BLaER1 treated with 17β-estradiol and CSF1 and Interleukin-3, amounts not matched to agents 10 nM and 100 nM (cell line): ENCODE results near the gene QKI.

Source experiments
- H3K27ac ChIP-seq, 11 experiments: shearing (Covaris generic); formaldehyde crosslinking; 2 replicates each; pipeline ENCODE4 v1.8.1; 2022
- H3K27me3 ChIP-seq, 11 experiments: shearing (Covaris generic); formaldehyde crosslinking; 2 replicates each; pipeline ENCODE4 v1.8.1; 2022
- H3K36me3 ChIP-seq, 11 experiments: shearing (Covaris generic); formaldehyde crosslinking; 2 replicates each; pipeline ENCODE4 v1.8.1; 2022
- H3K4me1 ChIP-seq, 10 experiments: shearing (Covaris generic); formaldehyde crosslinking; 2 replicates each; pipeline ENCODE4 v1.8.1; 2022
- H3K4me2 ChIP-seq, 11 experiments: shearing (Covaris generic); formaldehyde crosslinking; 2 replicates each; pipeline ENCODE4 v1.8.1; 2022
- H3K4me3 ChIP-seq, 10 experiments: shearing (Covaris generic); formaldehyde crosslinking; 2 replicates each; pipeline ENCODE4 v1.8.1; 2022
- H3K9ac ChIP-seq, 11 experiments: shearing (Covaris generic); formaldehyde crosslinking; 2 replicates each; pipeline ENCODE4 v1.8.1; 2022
- H3K9me3 ChIP-seq, 11 experiments: shearing (Covaris generic); formaldehyde crosslinking; replicated peaks in 1 of 11; 2 replicates each; pipeline ENCODE4 v1.8.1; 2022
- H4K20me1 ChIP-seq, 11 experiments: shearing (Covaris generic); formaldehyde crosslinking; 2 replicates each; pipeline ENCODE4 v1.8.1; 2022
- Cebpa-rat ChIP-seq, 11 experiments: shearing (Covaris generic); IDR thresholded peaks; 2 replicates each; pipeline ENCODE4 v1.8.1; 2022

Gene QKI

DNA sequence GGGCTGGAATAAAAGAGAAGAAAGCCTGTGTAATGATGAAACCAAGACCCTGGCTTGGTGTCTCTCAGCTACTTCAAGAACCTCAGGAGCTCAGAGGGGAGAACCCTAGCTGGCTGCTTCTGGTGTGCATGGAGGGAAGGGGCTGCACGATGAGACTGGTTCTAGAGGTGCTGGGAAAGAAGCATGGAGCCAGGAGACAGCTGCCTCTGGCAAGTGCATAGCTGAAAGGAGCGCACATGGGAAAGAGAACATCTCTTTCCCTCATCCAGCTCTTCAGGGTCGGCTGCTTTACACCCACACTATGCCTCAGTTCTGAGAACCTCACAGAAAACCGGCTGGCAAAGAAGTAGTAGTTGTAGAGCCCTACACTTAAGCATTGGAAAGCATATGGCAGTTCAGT lies 139.5 kb downstream of the QKI start:
- TF ChIP-seq Cebpa-rat (IDR thresholded peaks at IDR 0.05), result no peak
- Histone ChIP-seq H3K36me3 (peaks cover 43 to 98% (median 78%) of the 10 kb centered on the region in 11 experiments), H3K4me3 (no peak overlapping the region), H3K9me3 (peaks cover 0 to 12% (median 0%) of the 10 kb centered on the region in 11 experiments; a peak in 6 of 22 replicates), H3K27ac (no peak overlapping the region), H3K4me1 (peaks cover 0 to 6% (median 0%) of the 10 kb centered on the region in 10 experiments; a peak in 3 of 20 replicates), H3K4me2 (no peak overlapping the region), H4K20me1 (peaks cover 0 to 100% (median 14%) of the 10 kb centered on the region in 11 experiments; a peak in 13 of 22 replicates), H3K9ac (no peak overlapping the region), H3K27me3 (no peaks in the 10 kb centered on the region)

- Histone ChIP-seq H3K4me3 (no peak overlapping the region), H3K27ac (no peak overlapping the region), H4K20me1 (peaks cover 0 to 100% (median 14%) of the 10 kb centered on the region in 11 experiments; a peak in 12 of 22 replicates), H3K9me3 (peaks cover 0 to 12% (median 0%) of the 10 kb centered on the region in 11 experiments; a peak in 6 of 22 replicates), H3K9ac (no peak overlapping the region), H3K4me1 (peaks cover 0 to 7% (median 0%) of the 10 kb centered on the region in 10 experiments; a peak in 3 of 20 replicates), H3K27me3 (no peaks in the 10 kb centered on the region), H3K36me3 (peaks cover 45 to 98% (median 75%) of the 10 kb centered on the region in 11 experiments), H3K4me2 (no peak overlapping the region)
- no peak for TF ChIP-seq Cebpa-rat (IDR thresholded peaks at IDR 0.05)
These were observed 140.1 kb downstream of the QKI start for GRCh38 chr6:163554663-163555062.

DNA sequence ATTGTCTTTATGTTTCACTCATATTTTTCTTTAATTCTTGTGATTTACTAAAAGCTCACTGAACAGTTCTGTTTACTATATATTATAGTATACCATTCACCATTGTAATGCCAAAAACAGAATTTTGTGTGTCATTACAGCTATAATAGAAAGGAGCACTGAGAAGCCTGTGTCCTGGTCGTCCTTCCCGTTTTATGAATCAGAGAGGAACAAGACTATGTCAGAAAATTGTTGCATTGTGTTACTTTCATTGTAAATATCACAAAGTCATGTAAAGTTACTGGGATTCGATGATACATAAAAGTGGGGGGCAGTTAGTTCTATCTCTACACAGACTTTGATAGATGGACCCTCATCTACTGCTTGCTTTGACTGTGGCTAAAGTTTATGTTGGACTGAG lies 145.1 kb downstream of the QKI start:
- peak overlapping the region in 1 of 11 experiments; percentile 16; a peak in 1 of 22 replicates for H3K27ac ChIP-seq
- peaks cover 0 to 12% (median 0%) of the 10 kb centered on the region in 11 experiments; a peak in 6 of 22 replicates for H3K9me3 ChIP-seq
- no peaks in the 10 kb centered on the region for H3K27me3 ChIP-seq
- no peak overlapping the region for H3K4me3 ChIP-seq
- H3K4me2 ChIP-seq, result no peak overlapping the region
- no peak overlapping the region for H3K9ac ChIP-seq
- no peak for TF ChIP-seq Cebpa-rat (IDR thresholded peaks at IDR 0.05)
- peaks cover 0 to 100% (median 10%) of the 10 kb centered on the region in 11 experiments; a peak in 13 of 22 replicates for H4K20me1 ChIP-seq
- peaks cover 63 to 100% (median 85%) of the 10 kb centered on the region in 11 experiments for H3K36me3 ChIP-seq
- H3K4me1 ChIP-seq, result peaks cover 0 to 7% (median 0%) of the 10 kb centered on the region in 10 experiments; a peak in 3 of 20 replicates

DNA sequence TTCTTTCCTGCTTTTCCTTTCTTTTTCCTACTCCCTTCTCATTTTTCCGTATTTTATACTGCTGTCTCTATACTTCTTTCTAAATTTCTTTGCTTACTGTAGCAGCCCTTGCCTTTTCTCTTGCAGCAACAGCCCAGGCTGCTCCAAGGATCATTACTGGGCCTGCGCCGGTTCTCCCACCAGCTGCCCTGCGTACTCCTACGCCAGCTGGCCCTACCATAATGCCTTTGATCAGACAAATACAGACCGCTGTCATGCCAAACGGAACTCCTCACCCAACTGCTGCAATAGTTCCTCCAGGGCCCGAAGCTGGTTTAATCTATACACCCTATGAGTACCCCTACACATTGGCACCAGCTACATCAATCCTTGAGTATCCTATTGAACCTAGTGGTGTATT lies 148.8 kb downstream of the QKI start:
- Histone ChIP-seq H3K9ac (no peak overlapping the region), H3K4me2 (no peak overlapping the region), H3K27ac (no peak overlapping the region), H3K4me3 (no peak overlapping the region), H3K4me1 (peaks cover 0 to 7% (median 0%) of the 10 kb centered on the region in 10 experiments; a peak in 3 of 20 replicates), H3K36me3 (peaks cover 70 to 100% (median 87%) of the 10 kb centered on the region in 11 experiments), H3K9me3 (no peaks in the 10 kb centered on the region; a peak in 1 of 22 replicates), H4K20me1 (peaks cover 0 to 100% (median 10%) of the 10 kb centered on the region in 11 experiments; a peak in 13 of 22 replicates), H3K27me3 (no peaks in the 10 kb centered on the region)
- TF ChIP-seq Cebpa-rat (IDR thresholded peaks at IDR 0.05), result no peak

GRCh38 chr6:163564534-163564933 lies 150.0 kb downstream of the QKI start:
- Histone ChIP-seq H4K20me1 (peaks cover 0 to 100% (median 7%) of the 10 kb centered on the region in 11 experiments; a peak in 13 of 22 replicates), H3K27ac (no peak overlapping the region), H3K4me3 (no peak overlapping the region), H3K36me3 (peaks cover 62 to 99% (median 85%) of the 10 kb centered on the region in 11 experiments), H3K9me3 (no peaks in the 10 kb centered on the region; a peak in 1 of 22 replicates), H3K9ac (no peak overlapping the region), H3K4me2 (no peak overlapping the region), H3K27me3 (no peaks in the 10 kb centered on the region), H3K4me1 (no peaks in the 10 kb centered on the region; a peak in 1 of 20 replicates)
- TF ChIP-seq Cebpa-rat (IDR thresholded peaks at IDR 0.05), result no peak

DNA sequence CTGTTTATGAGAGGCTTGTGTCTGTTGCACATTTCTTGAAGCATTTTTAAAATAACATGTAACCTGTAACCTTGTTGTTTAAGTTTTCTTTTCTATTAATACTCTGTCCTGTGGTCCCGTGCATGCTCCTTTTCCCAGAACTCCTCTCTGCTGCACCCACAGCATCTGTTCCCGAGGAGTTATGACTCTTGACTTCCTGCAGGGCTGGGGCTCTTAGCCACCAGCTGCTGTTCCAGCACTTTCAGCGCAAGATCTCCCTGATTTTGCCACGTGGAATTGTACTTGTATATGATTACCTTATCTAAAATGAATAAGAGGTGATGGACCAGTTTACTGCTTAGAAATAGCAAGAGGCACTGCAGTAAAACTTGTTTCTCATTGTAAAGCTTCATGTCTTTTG lies 150.6 kb downstream of the QKI start:
- no peak overlapping the region for H3K4me2 ChIP-seq
- H3K9me3 ChIP-seq, result no peaks in the 10 kb centered on the region; a peak in 1 of 22 replicates
- H3K27ac ChIP-seq, result no peak overlapping the region
- peaks cover 63 to 99% (median 86%) of the 10 kb centered on the region in 11 experiments for H3K36me3 ChIP-seq
- H3K4me1 ChIP-seq, result no peaks in the 10 kb centered on the region
- peaks cover 0 to 99% (median 7%) of the 10 kb centered on the region in 11 experiments; a peak in 13 of 22 replicates for H4K20me1 ChIP-seq
- H3K4me3 ChIP-seq, result no peak overlapping the region
- H3K9ac ChIP-seq, result no peak overlapping the region
- no peaks in the 10 kb centered on the region for H3K27me3 ChIP-seq
- no peak for TF ChIP-seq Cebpa-rat (IDR thresholded peaks at IDR 0.05)

DNA sequence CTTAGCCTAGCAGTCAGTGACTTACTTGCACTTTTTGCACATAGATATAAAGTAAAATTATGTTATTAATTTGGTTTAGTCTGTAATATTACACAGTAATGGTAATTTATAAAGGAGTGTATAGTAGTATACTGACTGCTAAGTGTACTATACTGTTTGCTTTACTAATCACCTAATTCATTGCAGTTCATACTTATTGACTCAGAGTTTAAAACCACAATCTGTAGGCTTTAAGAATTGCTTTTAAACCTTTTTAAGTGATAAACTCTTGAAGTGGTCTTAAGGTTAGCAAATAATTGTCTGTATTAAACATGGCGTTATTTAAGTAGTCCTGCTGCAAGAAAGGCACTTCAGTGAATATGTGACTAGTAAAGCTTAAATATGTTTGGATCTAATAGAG lies 151.5 kb downstream of the QKI start:
- TF ChIP-seq Cebpa-rat (IDR thresholded peaks at IDR 0.05), result no peak
- H3K9ac ChIP-seq, result no peak overlapping the region
- no peaks in the 10 kb centered on the region for H3K4me1 ChIP-seq
- no peak overlapping the region for H3K4me3 ChIP-seq
- H3K9me3 ChIP-seq, result peaks cover 0 to 7% (median 0%) of the 10 kb centered on the region in 11 experiments; a peak in 4 of 22 replicates
- no peaks in the 10 kb centered on the region for H3K27me3 ChIP-seq
- no peak overlapping the region for H3K27ac ChIP-seq
- H3K4me2 ChIP-seq, result no peak overlapping the region
- peaks cover 72 to 99% (median 90%) of the 10 kb centered on the region in 11 experiments for H3K36me3 ChIP-seq
- H4K20me1 ChIP-seq, result peaks cover 0 to 99% (median 7%) of the 10 kb centered on the region in 11 experiments; a peak in 11 of 22 replicates

GRCh38 chr6:163568275-163568674 lies 153.8 kb downstream of the QKI start:
- Histone ChIP-seq H3K9me3 (peaks cover 0 to 7% (median 0%) of the 10 kb centered on the region in 11 experiments; a peak in 4 of 22 replicates), H3K27ac (no peak overlapping the region), H3K27me3 (no peaks in the 10 kb centered on the region), H3K4me3 (no peak overlapping the region), H3K4me2 (no peak overlapping the region), H4K20me1 (peaks cover 0 to 99% (median 0%) of the 10 kb centered on the region in 11 experiments; a peak in 8 of 22 replicates), H3K36me3 (peaks cover 59 to 98% (median 82%) of the 10 kb centered on the region in 11 experiments), H3K9ac (no peak overlapping the region), H3K4me1 (no peaks in the 10 kb centered on the region)
- TF ChIP-seq Cebpa-rat (IDR thresholded peaks at IDR 0.05), result no peak

GRCh38 chr6:163570579-163571231 lies 156.2 kb downstream of the QKI start:
- Histone ChIP-seq H3K27me3 (no peaks in the 10 kb centered on the region), H3K9ac (no peak overlapping the region), H4K20me1 (peaks cover 0 to 99% (median 0%) of the 10 kb centered on the region in 11 experiments; a peak in 4 of 22 replicates), H3K4me2 (no peak overlapping the region), H3K4me3 (no peak overlapping the region), H3K9me3 (peaks cover 0 to 7% (median 0%) of the 10 kb centered on the region in 11 experiments; a peak in 3 of 22 replicates), H3K36me3 (peaks cover 50 to 98% (median 76%) of the 10 kb centered on the region in 11 experiments), H3K27ac (no peak overlapping the region), H3K4me1 (no peaks in the 10 kb centered on the region)
- TF ChIP-seq Cebpa-rat (IDR thresholded peaks at IDR 0.05), result no peak
